H1 (cell line): ENCODE measurements around the gene AGFG2. TPM values are rescaled to one million over a fixed set of nuclear protein-coding genes. Genes with fewer than 3 reads are reported as not detected.

ENCODE experiments used
- CTCF ChIA-PET: fragments of 300-600 bp; sonication (Branson Sonifier 250); formaldehyde crosslinking; loops from one replicate; lab custom pipeline; 2021; ENCODE audit not compliant: partially characterized antibody; lab: Charles Lee
- POLR2A ChIA-PET: fragments of 300-600 bp; sonication (Branson Sonifier 250); formaldehyde crosslinking; loops from one replicate; lab custom pipeline; 2021; ENCODE audit warnings: inconsistent platforms; ENCODE audit not compliant: partially characterized antibody; lab: Charles Lee
- DNase-seq, 2 experiments: peaks; one replicate each; pipeline versions ENCODE4 v3.0.0 to v3.0.0-alpha.2; 2010 to 2022; ENCODE audit warnings: low spot score in 2 of 2, low read depth in 1 of 2, mixed read lengths in 1 of 2
- FAIRE-seq: peaks from 2 replicates; lab custom pipeline; 2011; peaks lifted over from hg19 to GRCh38; lab: Jason Lieb, UNC
- H2AFZ ChIP-seq: 2 replicates; pipeline ENCODE4 v1.8.1; 2012; ENCODE audit warnings: low read length, inconsistent platforms
- H2AK5ac ChIP-seq: 2 replicates; pipeline ENCODE4 v1.6.1; 2013; ENCODE audit warnings: low read depth, low read length
- H2BK120ac ChIP-seq: replicated peaks from 2 replicates; pipeline ENCODE3; 2013; ENCODE audit warnings: low read depth, low read length, inconsistent platforms
- H2BK12ac ChIP-seq: 2 replicates; pipeline ENCODE4 v1.6.1; 2013; ENCODE audit warnings: low read depth, low read length
- H2BK15ac ChIP-seq: 2 replicates; pipeline ENCODE4 v1.6.1; 2013; ENCODE audit warnings: low read length
- H2BK20ac ChIP-seq: 2 replicates; pipeline ENCODE4 v1.6.1; 2013; ENCODE audit warnings: low read length
- H2BK5ac ChIP-seq: 2 replicates; pipeline ENCODE4 v1.6.1; 2013; ENCODE audit warnings: low read depth, low read length
- H3K14ac ChIP-seq: 2 replicates; pipeline ENCODE4 v1.6.1; 2013; ENCODE audit warnings: inconsistent platforms; ENCODE audit not compliant: insufficient read length
- H3K18ac ChIP-seq: 2 replicates; pipeline ENCODE4 v1.6.1; 2013; ENCODE audit warnings: low read length; ENCODE audit errors: extremely low read depth
- H3K23ac ChIP-seq: 2 replicates; pipeline ENCODE4 v1.6.1; 2013; ENCODE audit warnings: inconsistent platforms; ENCODE audit not compliant: insufficient read length
- H3K23me2 ChIP-seq: 2 replicates; pipeline ENCODE4 v1.6.1; 2013; ENCODE audit warnings: low read depth, low read length
- H3K27ac ChIP-seq: 2 replicates; pipeline ENCODE4 v1.6.1; 2011; ENCODE audit warnings: low read depth, low read length, inconsistent platforms
- H3K27me3 ChIP-seq, 4 experiments: replicated peaks in 1 of 4; 1 replicate in 1 of 4; 2 replicates in 3 of 4; pipeline versions ENCODE4 v1.6.1 to v1.8.1; 2011 to 2013; ENCODE audit warnings: low read length in 3 of 4, mild to moderate bottlenecking in 3 of 4, inconsistent platforms in 2 of 4, mixed read lengths in 2 of 4, moderate library complexity in 1 of 4; ENCODE audit not compliant: control insufficient read depth in 3 of 4, insufficient read depth in 3 of 4; ENCODE audit errors: extremely low read depth in 1 of 4
- H3K36me3 ChIP-seq, 4 experiments: 2 replicates each; pipeline versions ENCODE4 v1.6.1 to v1.8.1; 2011 to 2013; ENCODE audit warnings: mild to moderate bottlenecking in 4 of 4, low read length in 3 of 4, moderate library complexity in 2 of 4, control low read depth in 1 of 4, inconsistent platforms in 1 of 4; ENCODE audit not compliant: insufficient read depth in 4 of 4, control insufficient read depth in 2 of 4
- H3K4ac ChIP-seq: replicated peaks from 2 replicates; pipeline ENCODE3; 2013; ENCODE audit warnings: low read length, low read depth, mixed read lengths, inconsistent platforms; ENCODE audit not compliant: insufficient read length
- H3K4me1 ChIP-seq, 4 experiments: replicated peaks in 1 of 4; 1 replicate in 1 of 4; 2 replicates in 3 of 4; pipeline versions ENCODE4 v1.6.1 to v1.8.1; 2011 to 2013; ENCODE audit warnings: low read length in 3 of 4, inconsistent platforms in 2 of 4, mixed read lengths in 1 of 4; ENCODE audit not compliant: insufficient read depth in 4 of 4, control insufficient read depth in 3 of 4
- H3K4me2 ChIP-seq, 2 experiments: 2 replicates each; pipeline versions ENCODE4 v1.6.1 to v1.8.1; 2011 to 2013; ENCODE audit warnings: low read depth in 2 of 2, low read length in 2 of 2, control low read depth in 1 of 2, inconsistent platforms in 1 of 2, mild to moderate bottlenecking in 1 of 2; ENCODE audit not compliant: insufficient read depth in 1 of 2
- H3K4me3 ChIP-seq, 4 experiments: fragments of 200-600, 300-600 bp in 1 of 4; sonication (generic), shearing (Covaris generic), sonication (Bioruptor Twin) in 1 of 4; 2 replicates each; pipeline versions ENCODE4 v1.5.1 to v1.8.1; 2011 to 2016; ENCODE audit warnings: low read length in 4 of 4, low read depth in 3 of 4, control low read depth in 2 of 4, inconsistent platforms in 2 of 4, mild to moderate bottlenecking in 2 of 4, mixed read lengths in 1 of 4, moderate library complexity in 1 of 4; ENCODE audit not compliant: insufficient read depth in 2 of 4; ENCODE audit errors: extremely low read depth in 1 of 4
- H3K56ac ChIP-seq: replicated peaks from 2 replicates; pipeline ENCODE3; 2013; ENCODE audit warnings: low read depth, mild to moderate bottlenecking, mixed read lengths, low read length, inconsistent platforms; ENCODE audit not compliant: insufficient read length
- H3K79me1 ChIP-seq: 2 replicates; pipeline ENCODE4 v1.6.1; 2013; ENCODE audit warnings: low read depth, low read length, control low read depth
- H3K79me2 ChIP-seq, 2 experiments: 2 replicates each; pipeline versions ENCODE4 v1.6.1 to v1.8.1; 2012 to 2013; ENCODE audit warnings: low read length in 2 of 2, mild to moderate bottlenecking in 2 of 2, inconsistent platforms in 1 of 2; ENCODE audit not compliant: insufficient read depth in 2 of 2, control insufficient read depth in 1 of 2
- H3K9ac ChIP-seq, 4 experiments: replicated peaks in 1 of 4; 1 replicate in 1 of 4; 2 replicates in 3 of 4; pipeline versions ENCODE4 v1.6.1 to v1.8.1; 2011 to 2013; ENCODE audit warnings: low read depth in 3 of 4, low read length in 3 of 4, control low read depth in 2 of 4, mild to moderate bottlenecking in 2 of 4, moderate library complexity in 2 of 4, inconsistent platforms in 1 of 4; ENCODE audit errors: extremely low read depth in 1 of 4
- H3K9me3 ChIP-seq, 2 experiments: 2 replicates each; pipeline versions ENCODE4 v1.6.1 to v1.8.1; 2012 to 2013; ENCODE audit warnings: mild to moderate bottlenecking in 2 of 2, moderate library complexity in 2 of 2, control low read depth in 1 of 2, inconsistent platforms in 1 of 2, low read depth in 1 of 2, low read length in 1 of 2, mixed read lengths in 1 of 2; ENCODE audit not compliant: insufficient read depth in 2 of 2
- H4K20me1 ChIP-seq, 2 experiments: replicated peaks in 1 of 2; 2 replicates each; pipeline versions ENCODE3 to v1.8.1; 2011 to 2013; ENCODE audit warnings: inconsistent platforms in 2 of 2, low read length in 2 of 2, mild to moderate bottlenecking in 1 of 2; ENCODE audit not compliant: insufficient read depth in 2 of 2, control insufficient read depth in 1 of 2
- H4K5ac ChIP-seq: 2 replicates; pipeline ENCODE4 v1.6.1; 2013; ENCODE audit warnings: low read length, low read depth, mixed read lengths, inconsistent platforms; ENCODE audit not compliant: insufficient read length
- H4K8ac ChIP-seq: 2 replicates; pipeline ENCODE4 v1.8.0; 2013; ENCODE audit warnings: mild to moderate bottlenecking, moderate library complexity, low read length, inconsistent platforms; ENCODE audit not compliant: insufficient read depth; ENCODE audit errors: extremely low read depth
- H4K91ac ChIP-seq: replicated peaks from 2 replicates; pipeline ENCODE3; 2013; ENCODE audit warnings: low read length, mixed read lengths, inconsistent platforms; ENCODE audit not compliant: insufficient read length
- BACH1 ChIP-seq: IDR thresholded peaks from 2 replicates; pipeline ENCODE4 v1.6.1; 2012; ENCODE audit warnings: low read length, improper control_type of control experiment
- BCL11A ChIP-seq, 2 experiments: IDR thresholded peaks; one replicate each; pipeline ENCODE4 v1.6.1; 2011; ENCODE audit warnings: low read depth in 2 of 2, low read length in 2 of 2, mild to moderate bottlenecking in 2 of 2
- CTCF ChIP-seq, 3 experiments: IDR thresholded peaks; 1 replicate in 2 of 3; 2 replicates in 1 of 3; pipeline versions ENCODE4 v1.5.1 to v1.6.1; 2011; ENCODE audit warnings: low read length in 3 of 3, mild to moderate bottlenecking in 3 of 3, inconsistent platforms in 2 of 3, low read depth in 1 of 3, moderate library complexity in 1 of 3; ENCODE audit not compliant: insufficient read depth in 1 of 3; ENCODE audit errors: control extremely low read depth in 1 of 3
- JUN ChIP-seq: IDR thresholded peaks from 2 replicates; pipeline ENCODE4 v1.6.1; 2011; ENCODE audit warnings: low read depth, mild to moderate bottlenecking, improper control_type of control experiment, low read length
- WGBS, 2 experiments: shearing (Covaris generic) in 1 of 2; methylation state at CpG; one replicate each; pipeline versions ENCODE4 v1.1.6 to v1.1.7; 2013 to 2015; ENCODE audit warnings: low lambda C conversion rate in 2 of 2, mixed read lengths in 2 of 2, inconsistent platforms in 1 of 2, low coverage in 1 of 2, missing lambda C conversion rate in 1 of 2; ENCODE audit not compliant: insufficient replicate concordance in 2 of 2, insufficient coverage in 1 of 2, insufficient read length in 1 of 2; ENCODE audit errors: extremely low coverage in 1 of 2, missing lambda C conversion rate in 1 of 2; 5-methylcytosine and 5-hydroxymethylcytosine counted together
- polyA plus RNA-seq, 7 experiments: library from polyadenylated mRNA; depleted of rRNA in 3 of 7; stranded (reverse) in 5 of 7; unstranded in 2 of 7; fragments of >200 nt in 5 of 7; fragments of 200-250 nt in 2 of 7; gene quantifications; 1 replicate in 5 of 7; 2 replicates in 1 of 7; 4 replicates in 1 of 7; pipeline versions ENCODE4 v1.2.1 to v1.2.3, GENCODE V29; 2011 to 2013; ENCODE audit warnings: missing spikeins in 2 of 7, mixed read lengths in 2 of 7
- total RNA-seq: library from RNA; stranded (reverse); fragmentation: NEBNext Ultra II Directional; extraction: Animal tissue kit (Norgen Biotek cat#: 25700); gene quantifications from 2 replicates; pipeline ENCODE4 v1.2.1, GENCODE V29; 2021

AGFG2 gene
- total and polyA plus RNA-seq, 2 of the 8 experiments (the other 6 are each of a cell fraction or from before 2014, with no cell fraction given): 7.6 to 11.2 TPM

GRCh38 chr7:100600730-100601038 is 61.7 kb downstream of the AGFG2 start:
- H2BK120ac ChIP-seq: no peak overlapping the region
- H4K20me1 ChIP-seq: peaks cover 0 to 5% of the 10 kb centered on the region in 2 experiments
- H3K14ac ChIP-seq: no peak overlapping the region
- no peak overlapping the region; a peak in 1 of 7 replicates for H3K9ac ChIP-seq
- no peak overlapping the region for H2BK5ac ChIP-seq
- H3K27me3 ChIP-seq: peaks cover 0 to 6% (median 3%) of the 10 kb centered on the region in 4 experiments; a peak in 2 of 7 replicates
- H2BK20ac ChIP-seq: no peak overlapping the region
- H2BK12ac ChIP-seq: no peak overlapping the region
- peaks cover 22% of the 10 kb centered on the region for H3K23me2 ChIP-seq
- WGBS, 2 experiments: 89% methylated on average over 9 of the region's 9 CpGs; no CpG with 5 or more reads in 1 of the 2 experiments
- no peak overlapping the region for H4K8ac ChIP-seq
- CTCF ChIA-PET: interaction anchor here (0.8 to 5.2 kb wide), 3 partner anchors 12 to 37 kb away, joined by 4 to 51 read pairs (median 4); partner anchors contain the start of genes FBXO24 and SAP25
- H4K91ac ChIP-seq: no peak overlapping the region
- H3K36me3 ChIP-seq: peaks cover 0 to 6% (median 1%) of the 10 kb centered on the region in 4 experiments; a peak in 4 of 8 replicates
- no peak overlapping the region for H3K18ac ChIP-seq
- no peak overlapping the region for H3K23ac ChIP-seq
- no peak overlapping the region for H2BK15ac ChIP-seq
- no peak overlapping the region for H3K27ac ChIP-seq
- no peak overlapping the region for H3K56ac ChIP-seq
- H3K4ac ChIP-seq: no peak overlapping the region
- H3K4me3 ChIP-seq: no peak overlapping the region
- 0 out of 2 replicates have a peak, but pooled peaks cover 4% of the 10 kb centered on the region for H3K79me1 ChIP-seq
- no peak overlapping the region for H2AK5ac ChIP-seq
- DNase-seq: no peak
- POLR2A ChIA-PET: interaction anchor here (8.9 kb wide), 1 partner anchor 13 kb away, joined by 172 read pairs; the partner anchor contains the start of genes FBXO24 and LRCH4
- H3K9me3 ChIP-seq: no peaks in the 10 kb centered on the region
- H3K4me2 ChIP-seq: no peak overlapping the region; a peak in 1 of 4 replicates
- H2AFZ ChIP-seq: no peak overlapping the region
- peaks cover 0 to 6% of the 10 kb centered on the region in 2 experiments; a peak in 1 of 4 replicates for H3K79me2 ChIP-seq
- FAIRE-seq: no peak
- peaks cover 0 to 25% (median 17%) of the 10 kb centered on the region in 4 experiments; a peak in 6 of 7 replicates for H3K4me1 ChIP-seq
- H4K5ac ChIP-seq: no peak overlapping the region
- TF ChIP-seq BACH1 (no peak), CTCF (IDR thresholded peaks at IDR 0.05; ENCODE audit: control extremely low read depth in 1 of 3, insufficient read depth in 1 of 3, low read depth in 1 of 3, low read length in 3 of 3) (no peak), JUN (no peak), BCL11A (IDR thresholded peaks at IDR 0.05; ENCODE audit: low read depth in 2 of 2, low read length in 2 of 2) (no peak)
